GM23248 (cell line): ENCODE measurements around the gene CCDC50.

ENCODE experiments used
- EZH2 ChIP-seq: fragments of 200-600 bp; sonication (generic); IDR thresholded peaks from 2 replicates; pipeline ENCODE4 v1.6.1; 2018; ENCODE audit warnings: antibody characterized with exemption, mild to moderate bottlenecking; ENCODE audit not compliant: insufficient read depth, poor library complexity, severe bottlenecking
- EZH2phosphoT487 ChIP-seq: fragments of 200-600 bp; sonication (generic); IDR thresholded peaks from 2 replicates; pipeline ENCODE4 v1.6.1; 2018; ENCODE audit warnings: antibody characterized with exemption, moderate library complexity, mild to moderate bottlenecking, low read depth; ENCODE audit not compliant: insufficient read depth

DNA sequence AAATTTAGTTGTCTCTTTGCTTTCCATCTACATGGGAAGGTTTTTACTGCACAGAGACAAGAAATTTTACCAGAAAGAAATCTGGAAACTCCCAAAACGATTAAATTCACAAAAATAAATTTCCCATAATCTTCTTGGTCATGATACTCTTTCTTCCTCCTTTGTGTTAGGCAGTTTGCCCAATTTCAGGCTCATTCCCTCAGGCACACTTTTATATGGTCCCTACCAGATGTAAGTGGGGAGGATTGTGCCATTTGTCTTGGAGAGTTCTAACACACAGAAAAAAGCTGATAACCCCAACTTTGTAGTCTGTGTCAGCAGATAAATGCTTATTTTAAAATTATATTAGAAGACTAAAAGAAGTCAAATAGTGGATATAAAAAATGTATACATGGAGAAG, 49.1 kb upstream of the CCDC50 start:
- no peak for TF ChIP-seq EZH2phosphoT487
- TF ChIP-seq EZH2, result no peak
